Caco-2 (cell line): Measurements from ENCODE around the gene AP2A2. TPM values are rescaled to one million over a fixed set of nuclear protein-coding genes. Genes with fewer than 3 reads are reported as not detected.

Source experiments
- BruUV-seq: library from RNA; stranded (reverse); fragments of 400-500 nt; replicated peaks from 2 replicates; lab custom pipeline; 2021; lab: Mats Ljungman, UMichigan
- CTCF ChIA-PET: fragments of 300-600 bp; sonication (Branson Sonifier 250); formaldehyde crosslinking; loops from one replicate; lab custom pipeline; 2022; ENCODE audit warnings: antibody characterized with exemption; lab: Charles Lee
- POLR2A ChIA-PET: fragments of 300-600 bp; sonication (Branson Sonifier 250); formaldehyde crosslinking; loops from one replicate; lab custom pipeline; 2022; ENCODE audit warnings: antibody characterized with exemption; lab: Charles Lee
- DNase-seq, 2 experiments: peaks; one replicate each; pipeline versions ENCODE4 v3.0.0 to v3.0.0-alpha.2; 2020 to 2022
- H3K27me3 ChIP-seq: replicated peaks from 2 replicates; pipeline ENCODE4 v1.6.0; 2011; ENCODE audit warnings: low read length; ENCODE audit not compliant: control insufficient read depth, insufficient read depth
- H3K36me3 ChIP-seq: 2 replicates; pipeline ENCODE4 v1.5.1; 2011; ENCODE audit warnings: low read length; ENCODE audit not compliant: control insufficient read depth, insufficient read depth
- H3K4me1 ChIP-seq: fragments of 250-450 bp; sonication (Bioruptor Pico); 2 replicates; pipeline ENCODE4 v1.5.1; 2020; ENCODE audit warnings: mild to moderate bottlenecking
- H3K4me3 ChIP-seq: 2 replicates; pipeline ENCODE4 v1.5.1; 2011; ENCODE audit warnings: low read depth, mild to moderate bottlenecking, control low read depth, low read length
- H3K9me3 ChIP-seq: fragments of 250-450 bp; sonication (Bioruptor Pico); 2 replicates; pipeline ENCODE4 v1.5.1; 2020; ENCODE audit warnings: mild to moderate bottlenecking, moderate library complexity
- H3K27ac Mint-ChIP-seq: one replicate; pipeline ENCODE4 v1.8.0; 2022; ENCODE audit warnings: mixed read lengths; ENCODE audit not compliant: unreplicated experiment
- H3K27me3 Mint-ChIP-seq: one replicate; pipeline ENCODE4 v1.8.0; 2022; ENCODE audit warnings: mixed read lengths; ENCODE audit not compliant: insufficient read depth, unreplicated experiment
- H3K36me3 Mint-ChIP-seq: one replicate; pipeline ENCODE4 v1.8.0; 2022; ENCODE audit warnings: mild to moderate bottlenecking, mixed read lengths; ENCODE audit not compliant: insufficient read depth, unreplicated experiment
- H3K4me1 Mint-ChIP-seq: one replicate; pipeline ENCODE4 v1.8.0; 2022; ENCODE audit warnings: low read depth, mixed read lengths; ENCODE audit not compliant: unreplicated experiment
- H3K4me3 Mint-ChIP-seq: one replicate; pipeline ENCODE4 v1.8.0; 2022; ENCODE audit warnings: mild to moderate bottlenecking, moderate library complexity, mixed read lengths; ENCODE audit not compliant: unreplicated experiment
- H3K9me3 Mint-ChIP-seq: one replicate; pipeline ENCODE4 v1.8.0; 2022; ENCODE audit warnings: mixed read lengths; ENCODE audit not compliant: unreplicated experiment
- CTCF ChIP-seq, 2 experiments: fragments of 200-600 bp in 1 of 2; IDR thresholded peaks; 1 replicate in 1 of 2; 2 replicates in 1 of 2; pipeline versions ENCODE4 v1.5.1 to v1.8.0; 2011 to 2022; ENCODE audit warnings: antibody characterized with exemption in 1 of 2, control low read depth in 1 of 2, inconsistent platforms in 1 of 2, low read depth in 1 of 2, low read length in 1 of 2, mild to moderate bottlenecking in 1 of 2, moderate library complexity in 1 of 2; ENCODE audit not compliant: insufficient read depth in 1 of 2, severe bottlenecking in 1 of 2, unreplicated experiment in 1 of 2
- intact Hi-C: fragments of 100-400 bp; cut with micrococcal nuclease; formaldehyde crosslinking; loops from one replicate; pipeline ENCODE4 v1.10.0; 2022; ENCODE audit not compliant: unreplicated experiment
- total RNA-seq: library from RNA; stranded (reverse); gene quantifications from 2 replicates; pipeline ENCODE4 v1.2.3, GENCODE V29; 2022

Gene AP2A2
- total RNA-seq, 1 experiment from 2014 or later = 130 TPM

- POLR2A ChIA-PET = no interaction called here
- Histone ChIP-seq H3K27me3 (no peaks in the 10 kb centered on the region), H3K9me3 (no peaks in the 10 kb centered on the region), H3K4me3 (no peak overlapping the region), H3K36me3 (no peaks in the 10 kb centered on the region; the same call in none of the 2 replicates), H3K4me1 (no peaks in the 10 kb centered on the region)
- peaks cover 74% of the 10 kb centered on the region for H3K36me3 Mint-ChIP-seq
- H3K4me1 Mint-ChIP-seq = no peaks in the 10 kb centered on the region
- H3K9me3 Mint-ChIP-seq = peaks cover under 1% of the 10 kb centered on the region
- no peak overlapping the region for H3K27ac Mint-ChIP-seq
- no peaks in the 10 kb centered on the region for H3K27me3 Mint-ChIP-seq
- no peak for DNase-seq
- H3K4me3 Mint-ChIP-seq = no peak overlapping the region
- intact Hi-C loops = no loop called here
- BruUV-seq = no TSS peak
- no peak for TF ChIP-seq CTCF (IDR thresholded peaks at IDR 0.05; ENCODE audit: insufficient read depth in 1 of 2, low read depth in 1 of 2, low read length in 1 of 2, severe bottlenecking in 1 of 2, unreplicated experiment in 1 of 2)
- CTCF ChIA-PET = no interaction called here
Measured at GRCh38 chr11:1010551-1011319, 85.1 kb downstream of the AP2A2 start.

- POLR2A ChIA-PET = no interaction called here
- CTCF ChIA-PET = no interaction called here
Measured at GRCh38 chr11:1011320-1011698, 85.6 kb downstream of the AP2A2 start.

GRCh38 chr11:1012291-1012690 is 86.6 kb downstream of the AP2A2 start:
- Mint-ChIP-seq H3K4me1 (no peaks in the 10 kb centered on the region), H3K9me3 (peaks cover 16% of the 10 kb centered on the region), H3K4me3 (no peak overlapping the region), H3K27me3 (no peaks in the 10 kb centered on the region), H3K27ac (no peak overlapping the region), H3K36me3 (peaks cover 73% of the 10 kb centered on the region)
- intact Hi-C loops = no loop called here
- no peak for TF ChIP-seq CTCF (IDR thresholded peaks at IDR 0.05; ENCODE audit: insufficient read depth in 1 of 2, low read depth in 1 of 2, low read length in 1 of 2, severe bottlenecking in 1 of 2, unreplicated experiment in 1 of 2)
- DNase-seq = no peak
- Histone ChIP-seq H3K4me1 (no peaks in the 10 kb centered on the region), H3K36me3 (no peaks in the 10 kb centered on the region; the same call in none of the 2 replicates), H3K9me3 (no peaks in the 10 kb centered on the region), H3K4me3 (no peak overlapping the region), H3K27me3 (no peaks in the 10 kb centered on the region)
- no TSS peak for BruUV-seq
- POLR2A ChIA-PET = no interaction called here
- CTCF ChIA-PET = interaction anchor here (0.6 kb wide), 1 partner anchor 41 kb away, joined by 4 read pairs; no protein-coding TSS in a partner anchor

More at GRCh38 chr11:1011320-1011698, 85.6 kb downstream of the AP2A2 start:
- Mint-ChIP-seq H3K9me3 (peaks cover 6% of the 10 kb centered on the region), H3K27ac (no peak overlapping the region), H3K4me3 (no peak overlapping the region), H3K36me3 (peaks cover 73% of the 10 kb centered on the region), H3K27me3 (no peaks in the 10 kb centered on the region), H3K4me1 (no peaks in the 10 kb centered on the region)
- Histone ChIP-seq H3K4me1 (no peaks in the 10 kb centered on the region), H3K27me3 (no peaks in the 10 kb centered on the region), H3K4me3 (no peak overlapping the region), H3K36me3 (no peaks in the 10 kb centered on the region; the same call in none of the 2 replicates), H3K9me3 (no peaks in the 10 kb centered on the region)
- intact Hi-C loops = no loop called here
- no peak for DNase-seq
- TF ChIP-seq CTCF (IDR thresholded peaks at IDR 0.05; ENCODE audit: insufficient read depth in 1 of 2, low read depth in 1 of 2, low read length in 1 of 2, severe bottlenecking in 1 of 2, unreplicated experiment in 1 of 2) = no peak
- BruUV-seq = no TSS peak
